ENCODE measurements around the gene SNPH. TPM values are rescaled to one million over a fixed set of nuclear protein-coding genes. Genes with fewer than 3 reads are reported as not detected.
A peak's percentile ranks its signal among the peaks of the same experiment; 100 is the strongest.

Gene SNPH
- total RNA-seq, 1 experiment from 2014 or later = 15.8 TPM

DNA sequence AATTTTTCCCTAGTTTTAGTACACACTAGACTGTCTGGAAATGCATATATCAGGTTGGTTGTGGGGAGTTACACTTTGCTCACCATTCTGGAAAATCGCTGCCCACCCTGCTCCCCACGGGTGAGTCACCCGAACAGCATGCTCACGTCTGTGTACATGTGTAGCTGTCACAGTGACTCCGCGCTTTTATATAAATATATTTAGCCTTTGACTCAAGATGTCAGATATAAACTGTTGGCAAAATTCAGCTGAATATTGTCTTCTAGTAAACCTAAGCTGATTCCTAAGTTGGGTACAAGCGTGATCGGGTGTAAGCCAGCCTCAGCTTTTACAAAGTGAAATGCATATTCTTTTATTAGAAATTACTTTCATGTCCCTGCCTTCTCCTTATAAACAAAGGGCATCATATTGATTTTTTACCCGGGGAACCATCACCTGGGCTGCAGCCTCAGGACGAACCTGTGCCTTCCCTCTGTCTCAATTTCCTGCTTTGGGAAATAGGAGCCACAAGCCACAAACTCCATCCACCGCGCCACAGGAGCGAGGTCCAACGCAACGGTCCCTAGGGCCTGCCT is 58.6 kb downstream of the SNPH start:
- peak; percentile 59 for DNase-seq (ENCODE audit: low read depth)

- DNase-seq (ENCODE audit: low read depth) = peak; percentile 95
These were observed 59.3 kb downstream of the SNPH start for GRCh38 chr20:1325173-1326030.

DNA sequence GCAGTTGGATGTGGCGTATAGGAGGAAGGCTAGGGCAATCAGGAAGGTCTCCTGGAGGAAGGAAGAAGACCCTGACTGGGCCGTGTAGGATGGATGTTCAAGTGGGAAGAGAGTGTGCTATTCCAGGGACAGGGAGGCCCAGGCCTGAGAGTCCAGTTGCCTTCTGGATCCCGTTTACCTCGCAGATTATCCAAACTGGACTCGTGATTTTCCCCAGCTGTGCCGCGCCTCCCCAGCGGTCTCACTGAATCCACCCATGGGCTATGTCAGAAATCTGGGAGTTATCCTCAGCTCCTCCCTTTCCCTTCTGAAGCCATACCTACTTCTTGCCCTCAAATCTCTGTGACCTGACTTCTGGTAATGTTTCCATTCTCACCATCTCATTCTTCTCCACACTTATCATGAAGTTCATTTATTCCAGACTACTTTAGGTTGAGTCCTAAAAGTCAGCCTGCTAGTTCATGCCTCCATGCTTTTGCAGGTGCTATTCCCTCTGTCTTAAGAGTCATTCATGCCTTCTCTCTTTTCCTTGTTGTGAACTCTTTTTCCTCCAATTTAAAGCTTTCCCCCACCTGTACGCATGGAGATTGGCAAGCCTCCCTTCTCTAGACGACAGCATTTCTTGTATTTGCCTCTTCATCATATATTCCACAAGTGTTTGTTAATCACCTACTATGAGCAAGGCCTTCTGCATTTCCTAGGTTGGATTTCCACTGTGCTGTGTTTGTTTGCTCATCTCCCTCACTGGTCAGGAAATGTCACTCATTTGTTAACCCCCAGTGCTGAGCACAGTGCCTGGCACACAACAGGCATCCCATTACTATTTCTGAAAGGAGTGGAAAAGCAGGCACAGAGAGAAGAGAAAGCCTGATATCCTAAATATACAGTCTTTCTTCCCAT is 60.2 kb downstream of the SNPH start:
- DNase-seq (ENCODE audit: low read depth) = peak; percentile 44

DNA sequence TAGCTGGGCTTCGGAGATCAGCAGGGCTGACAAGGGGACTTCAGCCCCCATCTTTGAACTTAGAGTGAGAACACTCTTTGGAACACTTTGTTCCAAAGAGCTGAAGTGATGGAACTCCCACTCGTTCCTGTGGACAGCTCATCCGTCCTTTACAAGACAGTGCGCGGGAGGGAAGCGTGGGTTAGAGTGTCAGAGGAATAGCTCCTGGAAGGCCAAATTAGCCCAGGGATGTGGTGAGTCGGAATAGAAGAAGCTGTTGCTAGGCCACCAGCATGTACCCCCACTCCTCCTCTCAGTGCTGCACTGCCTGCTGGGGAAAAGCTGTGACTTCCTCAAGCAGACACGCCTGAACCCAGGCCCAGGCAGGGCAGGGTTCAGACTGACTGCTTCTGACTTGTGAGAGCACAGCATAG is 61.2 kb downstream of the SNPH start:
- DNase-seq (ENCODE audit: low read depth) = peak; percentile 64

DNA sequence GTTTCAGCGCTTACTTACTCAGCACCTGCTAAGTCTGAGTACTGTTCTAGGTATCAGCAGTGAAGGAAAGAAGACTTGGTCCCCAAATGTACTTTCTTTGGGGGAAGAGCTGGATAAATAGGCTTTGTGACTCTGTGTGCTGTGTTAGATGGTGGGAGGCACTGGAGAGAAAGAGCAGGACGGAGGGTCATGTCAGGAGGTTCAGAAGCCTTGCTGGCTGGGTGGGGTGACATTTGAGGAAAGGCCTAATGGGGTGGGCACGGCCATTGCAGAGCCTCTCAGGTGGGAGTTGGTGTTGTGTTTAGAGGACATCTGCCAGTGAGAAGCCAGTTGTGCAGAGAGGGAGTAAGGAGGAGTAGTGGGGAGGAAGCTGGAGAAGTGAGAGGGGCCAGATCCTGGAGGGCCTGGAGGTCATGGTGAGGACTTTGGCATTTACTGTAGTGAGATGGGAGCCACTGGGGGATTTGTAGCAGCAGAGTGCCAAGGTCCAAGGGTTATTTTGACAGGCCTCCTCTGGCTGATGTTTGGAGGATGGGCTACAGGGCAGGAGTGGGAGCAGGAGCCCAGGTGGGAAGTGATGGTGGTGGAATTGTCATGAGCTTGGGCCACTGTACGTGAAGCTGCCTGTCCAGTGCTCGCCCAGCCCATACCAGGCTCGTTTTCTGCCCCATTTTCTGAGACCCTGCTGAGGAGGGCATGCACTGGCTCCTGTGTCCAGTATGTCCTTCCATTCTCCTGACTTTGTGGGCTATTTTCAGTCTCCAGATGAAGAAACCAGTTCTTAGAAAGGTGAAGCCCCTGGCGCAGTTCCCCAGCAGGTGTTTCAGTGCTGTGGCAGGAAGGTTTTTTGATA is 62.0 kb downstream of the SNPH start:
- no peak for DNase-seq (ENCODE audit: low read depth)

- DNase-seq (ENCODE audit: low read depth) = no peak
These were observed 62.7 kb downstream of the SNPH start, which contains the start of gene SDCBP2 for GRCh38 chr20:1328680-1329330. TSS of gene SDCBP2 (minus strand) at chr20:1329139. CDS start at chr20:1320416, 8,723 bp downstream.

- DNase-seq (ENCODE audit: low read depth) = no peak
These were observed 64.2 kb downstream of the SNPH start for GRCh38 chr20:1330075-1330830.

DNA sequence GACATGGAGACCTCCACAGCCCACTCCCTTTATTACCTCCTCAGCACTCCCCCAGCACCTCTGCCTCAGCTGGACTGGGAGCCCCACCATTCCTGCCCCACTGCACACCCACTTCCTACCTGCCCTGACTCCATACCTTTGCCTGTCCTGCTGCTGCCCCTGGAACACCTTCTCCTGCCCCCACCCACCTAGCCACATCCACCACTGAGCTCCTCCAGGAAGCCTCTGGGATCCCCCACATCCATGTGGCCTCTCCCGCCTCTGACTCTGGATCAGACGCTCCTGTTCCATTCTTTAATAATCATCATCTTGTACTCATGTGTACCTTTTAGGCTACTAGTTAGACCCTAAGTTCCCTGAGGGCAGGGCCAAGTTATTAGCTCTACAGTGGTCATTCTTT is 65.0 kb downstream of the SNPH start:
- no peak for DNase-seq (ENCODE audit: low read depth)

DNA sequence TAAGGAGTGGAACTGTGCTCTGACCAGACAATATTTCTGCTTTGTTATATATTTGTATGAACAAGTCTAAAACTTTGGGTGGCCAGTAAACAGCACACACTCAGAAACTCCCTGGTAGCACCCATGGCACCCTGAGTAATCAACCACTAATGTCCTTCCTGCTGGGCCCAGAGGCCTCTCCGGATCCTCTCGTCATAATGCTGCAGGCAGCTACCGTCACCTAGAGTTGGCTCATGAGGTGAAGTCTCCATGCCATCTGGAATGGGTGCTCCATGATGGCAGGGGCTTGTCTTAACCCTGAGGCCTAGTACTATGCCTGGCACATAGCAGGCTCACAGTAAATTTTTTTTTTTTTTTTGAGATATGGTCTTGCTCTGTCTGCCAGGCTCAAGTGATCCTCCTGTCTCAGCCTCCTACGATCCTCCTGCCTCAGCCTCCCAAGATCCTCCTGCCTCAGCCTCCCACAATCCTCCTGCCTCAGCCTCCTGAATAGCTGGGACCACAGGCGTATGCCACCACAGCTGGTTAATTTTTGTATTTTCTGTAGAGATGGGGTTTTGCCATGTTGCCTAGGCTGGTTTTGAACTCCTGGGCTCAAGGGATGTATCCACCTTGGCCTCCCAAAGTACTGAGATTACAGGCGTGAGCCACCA is 65.8 kb downstream of the SNPH start:
- no peak for DNase-seq (ENCODE audit: low read depth)

DNA sequence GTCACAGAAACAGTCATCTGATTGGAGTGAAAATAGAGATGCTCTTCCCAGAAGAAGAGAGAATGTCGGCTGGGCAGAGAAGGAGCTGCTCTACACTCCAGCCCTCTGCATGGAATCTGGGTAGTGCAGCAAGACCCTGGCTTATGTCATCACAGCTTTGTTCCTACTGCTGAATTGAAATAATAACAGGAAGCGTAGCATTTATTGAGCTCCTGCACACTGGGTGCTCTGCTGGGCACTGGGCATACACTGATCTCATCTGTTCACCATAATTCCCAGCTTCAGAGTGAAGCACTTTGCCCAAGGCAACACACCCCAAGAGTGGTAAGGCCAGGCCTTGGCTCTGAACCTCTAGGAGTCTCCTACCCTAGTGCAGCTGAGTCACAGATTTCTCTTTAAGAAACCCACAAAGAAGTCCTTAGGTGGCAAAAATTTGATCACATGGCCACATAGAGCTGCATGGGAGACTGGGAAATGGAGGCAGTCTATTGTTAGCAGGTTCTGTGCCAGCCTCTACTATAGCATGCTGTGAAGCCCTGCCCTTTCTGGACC is 66.7 kb downstream of the SNPH start:
- DNase-seq (ENCODE audit: low read depth) = no peak

GRCh38 chr20:1333462-1334369 is 67.6 kb downstream of the SNPH start:
- no peak for DNase-seq (ENCODE audit: low read depth)

GRCh38 chr20:1334370-1334731 is 68.3 kb downstream of the SNPH start:
- no peak for DNase-seq (ENCODE audit: low read depth)

- DNase-seq (ENCODE audit: low read depth) = peak; percentile 39
These were observed 68.7 kb downstream of the SNPH start for GRCh38 chr20:1334761-1335160.

- no peak for DNase-seq (ENCODE audit: low read depth)
These were observed 70.0 kb downstream of the SNPH start for GRCh38 chr20:1335961-1336698.

- no peak for DNase-seq (ENCODE audit: low read depth)
These were observed 70.7 kb downstream of the SNPH start for GRCh38 chr20:1336699-1337367.

DNA sequence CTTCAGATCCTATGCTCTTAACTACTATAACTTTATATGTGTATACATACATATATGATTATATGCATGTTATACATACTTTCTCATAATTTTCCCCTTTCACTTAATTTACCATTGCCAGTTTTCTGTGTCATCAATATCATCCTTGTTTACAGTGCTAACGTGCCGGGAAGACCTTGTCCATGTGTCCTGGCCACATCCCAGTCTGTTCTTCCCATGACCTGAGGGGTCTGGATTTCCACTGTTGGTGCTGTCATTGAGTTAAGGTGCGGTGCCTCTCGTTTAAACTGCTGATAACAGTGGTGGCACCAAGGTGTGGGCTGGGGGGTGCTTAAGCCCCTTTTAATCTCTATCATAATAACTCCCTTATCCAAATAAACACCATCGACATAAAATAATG is 71.3 kb downstream of the SNPH start:
- no peak for DNase-seq (ENCODE audit: low read depth)

DNA sequence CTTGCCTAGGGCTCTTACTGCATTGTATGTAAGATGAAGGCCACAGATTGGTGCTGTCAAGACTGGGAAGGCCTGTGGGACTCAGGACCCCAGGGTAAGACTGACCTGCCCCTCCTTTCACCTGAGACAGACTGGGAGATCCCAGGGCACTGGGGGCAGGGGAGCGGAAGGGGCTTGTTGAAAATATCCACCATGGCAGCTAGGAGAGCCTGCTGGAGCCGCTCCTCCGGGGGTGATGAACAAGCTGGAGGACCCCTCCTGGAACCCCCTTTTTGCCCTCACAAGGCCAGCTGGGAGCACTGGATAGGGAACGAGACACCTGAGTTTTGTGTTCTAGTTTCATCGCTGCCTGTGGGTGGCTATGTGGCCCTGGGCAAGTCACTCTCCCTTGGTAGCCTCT is 72.0 kb downstream of the SNPH start:
- no peak for DNase-seq (ENCODE audit: low read depth)

All from LHCN-M2 (cell line).